Prostate gland (tissue), 2 donors: ENCODE results near the gene MYH4. TPM values are rescaled to one million over a fixed set of nuclear protein-coding genes. Genes with fewer than 3 reads are reported as not detected.

ENCODE experiments used
- DNase-seq: peaks from one replicate; pipeline ENCODE4 v3.0.0-alpha.2; 2019; ENCODE audit warnings: low spot score
- H3K27ac ChIP-seq, 2 donors: fragments of 200-600 bp; sonication (generic); 2 replicates each; pipeline ENCODE4 v1.5.1; 2017 to 2019
- H3K27me3 ChIP-seq: fragments of 200-600 bp; sonication (generic); replicated peaks from 2 replicates; pipeline ENCODE4 v1.5.1; 2019; ENCODE audit not compliant: insufficient read depth
- H3K36me3 ChIP-seq, 2 donors: fragments of 200-600 bp; sonication (generic); 1 replicate in 1 of 2; 2 replicates in 1 of 2; pipeline versions ENCODE4 v1.5.1 to v1.8.1; 2017 to 2019
- H3K4me1 ChIP-seq: fragments of 200-600 bp; sonication (generic); replicated peaks from 2 replicates; pipeline ENCODE4 v1.5.1; 2019
- H3K4me3 ChIP-seq, 2 donors: fragments of 200-600 bp; sonication (generic); 2 replicates each; pipeline ENCODE4 v1.5.1; 2017 to 2019
- H3K9me3 ChIP-seq: fragments of 200-600 bp; sonication (generic); 2 replicates; pipeline ENCODE4 v1.5.1; 2017
- CTCF ChIP-seq, 4 experiments: fragments of 200-600 bp in 2 of 4; fragments of 450-650 bp in 2 of 4; sonication (generic) in 2 of 4; IDR thresholded peaks; 1 replicate in 3 of 4; 2 replicates in 1 of 4; pipeline ENCODE4 v1.5.1; 2016 to 2019; ENCODE audit warnings: antibody characterized with exemption in 4 of 4, mild to moderate bottlenecking in 2 of 4, moderate library complexity in 2 of 4
- POLR2A ChIP-seq: fragments of 450-650 bp; IDR thresholded peaks from one replicate; pipeline ENCODE4 v1.6.1; 2016; ENCODE audit warnings: antibody characterized with exemption, mild to moderate bottlenecking
- POLR2AphosphoS5 ChIP-seq: sonication (generic); formaldehyde crosslinking; IDR thresholded peaks from one replicate; pipeline ENCODE4 v1.6.1; 2017; ENCODE audit warnings: antibody characterized with exemption
- WGBS: methylation state at CpG from one replicate; pipeline ENCODE4 v1.1.5; 2018; 5-methylcytosine and 5-hydroxymethylcytosine counted together
- intact Hi-C: fragments of 100-400 bp; cut with DNase I; formaldehyde crosslinking; loops from one replicate; pipeline ENCODE4 v1.14.2; 2022
- total RNA-seq, 2 donors: library from RNA; depleted of rRNA; stranded (reverse); fragments of >200 nt; gene quantifications; one replicate each; pipeline ENCODE4 v1.1.0, GENCODE V29; 2016

MYH4 gene
- total RNA-seq, 2 donors from 2014 or later: not detected

- H3K36me3 ChIP-seq: no peaks in the 10 kb centered on the region
- TF ChIP-seq CTCF (IDR thresholded peaks at IDR 0.05) (no peak), POLR2AphosphoS5 (no peak), POLR2A (no peak)
- WGBS: 92% methylated on average over 6 of the region's 6 CpGs
- no peak for DNase-seq
- H3K4me3 ChIP-seq: no peak overlapping the region
- no peaks in the 10 kb centered on the region for H3K9me3 ChIP-seq
- no peaks in the 10 kb centered on the region for H3K27me3 ChIP-seq
- no peaks in the 10 kb centered on the region for H3K4me1 ChIP-seq
- intact Hi-C loops: no loop called here
- H3K27ac ChIP-seq: no peak overlapping the region
These were observed 75.0 kb downstream of the MYH4 start for GRCh38 chr17:10394201-10394887.

Other genes with a start within 250 kb of the MYH4 start
- gene MYH13, start 96.6 kb downstream of the MYH4 start, total RNA-seq: under 1 TPM in 1 of 2 donors, not detected in 1; 0.28 TPM
- gene MYH8, start 47.6 kb downstream of the MYH4 start, total RNA-seq: under 1 TPM; 0.05 to 0.40 TPM
- under 1 TPM in 1 of 2 donors, not detected in 1; 0.06 TPM for gene MYH1, start 49.0 kb upstream of the MYH4 start, total RNA-seq
- gene MYH2, start 80.1 kb upstream of the MYH4 start, total RNA-seq: under 1 TPM; 0.18 to 0.23 TPM
- 10 to 100 TPM in 1 of 2 donors, 1 to 10 TPM in 1; 5.9 to 14.8 TPM for gene MYH3, start 187.8 kb upstream of the MYH4 start, total RNA-seq
- 10 to 100 TPM; 21.7 to 38.3 TPM for gene SCO1, start 228.0 kb upstream of the MYH4 start, total RNA-seq
- 10 to 100 TPM in 1 of 2 donors, 1 to 10 TPM in 1; 9.7 to 23.1 TPM for gene ADPRM, start 228.0 kb upstream of the MYH4 start, total RNA-seq